K562 (cell line): ENCODE measurements around the gene SCPEP1. TPM values are rescaled to one million over a fixed set of nuclear protein-coding genes. Genes with fewer than 3 reads are reported as not detected.
A peak's percentile ranks its signal among the peaks of the same experiment; 100 is the strongest.

Experiments used
- ATF1 ChIP-seq, 2 experiments: fragments of 450-650 bp in 1 of 2; IDR thresholded peaks; 2 replicates each; pipeline ENCODE4 v1.6.1; 2016; ENCODE audit warnings: missing compliant biosample characterization in 1 of 2, missing genetic modification characterization in 1 of 2
- BACH1 ChIP-seq: fragments of 200-800 bp; sonication (Bioruptor generic); IDR thresholded peaks from 2 replicates; pipeline ENCODE4 v1.6.1; 2016; ENCODE audit warnings: missing genetic modification characterization, missing compliant biosample characterization
- DDX20 ChIP-seq: fragments of 450-650 bp; IDR thresholded peaks from 2 replicates; pipeline ENCODE4 v1.6.1; 2016; ENCODE audit warnings: missing genetic modification characterization, low read depth, mild to moderate bottlenecking, missing compliant biosample characterization, moderate library complexity
- MAFG ChIP-seq: fragments of 450-650 bp; conservative IDR thresholded peaks from 2 replicates; pipeline ENCODE4 v1.6.1; 2016; ENCODE audit warnings: missing genetic modification characterization, missing compliant biosample characterization
- MCM2 ChIP-seq: fragments of 450-650 bp; IDR thresholded peaks from 2 replicates; pipeline ENCODE4 v1.6.1; 2017; ENCODE audit warnings: low read depth, mild to moderate bottlenecking
- NFXL1 ChIP-seq: fragments of 450-650 bp; formaldehyde crosslinking; IDR thresholded peaks from 2 replicates; pipeline ENCODE4 v1.4.0; 2021; ENCODE audit warnings: mild to moderate bottlenecking
- PCBP2 ChIP-seq: fragments of 200-400 bp; formaldehyde crosslinking; IDR thresholded peaks from 2 replicates; pipeline ENCODE4 v1.6.1; 2018; ENCODE audit warnings: low read length, low read depth, mild to moderate bottlenecking, moderate library complexity; ENCODE audit not compliant: poor library complexity, severe bottlenecking
- PML ChIP-seq: IDR thresholded peaks from 2 replicates; pipeline ENCODE4 v1.6.1; 2012; ENCODE audit warnings: low read length, inconsistent platforms
- POU5F1 ChIP-seq: fragments of 150-350 bp; IDR thresholded peaks from 2 replicates; pipeline ENCODE4 v1.6.1; 2014; ENCODE audit warnings: borderline replicate concordance, low read length, low read depth, mild to moderate bottlenecking; ENCODE audit not compliant: partially characterized antibody
- PRPF4 ChIP-seq: fragments of 200-400 bp; formaldehyde crosslinking; IDR thresholded peaks from one replicate; pipeline ENCODE4 v1.6.1; 2017; ENCODE audit warnings: low read length, low read depth, mild to moderate bottlenecking; ENCODE audit not compliant: insufficient read depth, poor library complexity, severe bottlenecking
- SREBF1 ChIP-seq: fragments of 150-350 bp; IDR thresholded peaks from 2 replicates; pipeline ENCODE4 v1.6.1; 2014; ENCODE audit warnings: antibody characterized with exemption, low read depth, low read length, borderline replicate concordance
- TCF7L2 ChIP-seq: fragments of 150-350 bp; IDR thresholded peaks from 2 replicates; pipeline ENCODE4 v1.6.1; 2016; ENCODE audit warnings: low read depth, mild to moderate bottlenecking, low read length, moderate library complexity
- polyA plus RNA-seq, 8 experiments: library from polyadenylated mRNA; depleted of rRNA in 4 of 8; stranded (reverse) in 5 of 8; unstranded in 3 of 8; fragments of >200 nt; fragmentation: Nextera tagmentation in 2 of 8; fragmentation: Illumina TruSeq in 1 of 8; extraction: Ambion mirVana in 2 of 8; extraction: Trizol in 1 of 8; gene quantifications; 2 replicates each; pipeline versions ENCODE4 v1.2.1 to v1.2.3, GENCODE V29; 2011 to 2014; ENCODE audit warnings: inconsistent platforms in 1 of 8, missing spikeins in 1 of 8
- total RNA-seq, 7 experiments: library from RNA; depleted of rRNA in 6 of 7; stranded (reverse); fragments of >200 nt in 6 of 7; fragmentation: Illumina TruSeq in 2 of 7; extraction: Trizol in 2 of 7; gene quantifications; 2 replicates each; pipeline versions ENCODE4 v1.2.1 to v1.2.3, GENCODE V29; 2011 to 2021; ENCODE audit warnings: low replicate concordance in 1 of 7
- TF ChIP-seq, protein P1 (sequence below): fragments of 250-450 bp; sonication (Bioruptor Pico); IDR thresholded peaks from 2 replicates; pipeline ENCODE4 v1.8.0; 2021; ENCODE audit warnings: borderline replicate concordance, mild to moderate bottlenecking, moderate library complexity; ENCODE audit not compliant: poor library complexity, severe bottlenecking
- TF ChIP-seq, protein P2 (sequence below): sonication (generic); formaldehyde crosslinking; IDR thresholded peaks from 2 replicates; pipeline ENCODE4 v1.8.0; 2023; ENCODE audit warnings: missing genetic modification reagents, mild to moderate bottlenecking, borderline replicate concordance
- TF ChIP-seq, protein P3 (sequence below): fragments of 250-450 bp; sonication (Bioruptor Pico); IDR thresholded peaks from 2 replicates; pipeline ENCODE4 v1.5.1; 2021; ENCODE audit warnings: mild to moderate bottlenecking
- TF ChIP-seq, protein P4 (sequence below): sonication (generic); IDR thresholded peaks from 2 replicates; pipeline ENCODE4 v1.6.1; 2016
- TF ChIP-seq, protein P5 (sequence below), 2 experiments: fragments of 450-650 bp in 1 of 2; sonication (generic) in 1 of 2; formaldehyde crosslinking in 1 of 2; IDR thresholded peaks in 1 of 2; conservative IDR thresholded peaks in 1 of 2; 2 replicates each; pipeline versions ENCODE4 v1.6.1 to v1.8.1; 2016 to 2023; ENCODE audit warnings: mild to moderate bottlenecking in 2 of 2, moderate library complexity in 2 of 2, inconsistent platforms in 1 of 2, missing genetic modification reagents in 1 of 2

SCPEP1 gene
- total and polyA plus RNA-seq, 9 of the 15 experiments (the other 6 are each of a cell fraction or from before 2014, with no cell fraction given): 5.1 to 14.8 (median 7.2) TPM

DNA sequence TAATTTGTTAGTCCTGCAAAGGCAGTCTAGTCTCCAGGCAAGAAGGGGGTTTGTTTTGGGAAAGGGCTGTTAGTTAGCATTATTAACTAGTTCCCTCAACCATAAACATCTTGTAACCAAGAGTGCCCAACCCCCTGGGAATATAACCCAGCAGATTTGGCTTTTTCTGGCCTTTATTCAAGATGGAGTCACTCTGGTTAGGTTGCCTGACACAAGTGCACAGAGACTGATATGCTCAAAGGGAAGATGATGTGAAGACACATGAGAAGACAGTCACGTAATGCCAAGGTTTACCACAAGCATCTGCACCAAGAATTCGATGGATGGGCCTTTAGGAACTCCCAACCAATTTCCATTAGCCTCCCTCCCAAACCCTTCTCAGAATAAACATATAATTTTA lies 3.9 kb upstream of the SCPEP1 start (continued):
- TF ChIP-seq, protein P1, sequence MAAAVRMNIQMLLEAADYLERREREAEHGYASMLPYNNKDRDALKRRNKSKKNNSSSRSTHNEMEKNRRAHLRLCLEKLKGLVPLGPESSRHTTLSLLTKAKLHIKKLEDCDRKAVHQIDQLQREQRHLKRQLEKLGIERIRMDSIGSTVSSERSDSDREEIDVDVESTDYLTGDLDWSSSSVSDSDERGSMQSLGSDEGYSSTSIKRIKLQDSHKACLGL (CRISPR knock-in tag): no peak
- TF ChIP-seq NFXL1 (CRISPR knock-in tag) (no peak), BACH1 (tag) (peak; percentile 55; the same call in 1 of the 2 replicates), ATF1 (CRISPR knock-in tag; IDR thresholded peaks at IDR 0.05) (no peak), ATF1 (tag; IDR thresholded peaks at IDR 0.05) (no peak), MAFG (tag) (no peak), MCM2 (no peak), PRPF4 (no peak), PCBP2 (no peak), DDX20 (tag) (peak; percentile 73; the same call in 1 of the 2 replicates), SREBF1 (no peak), TCF7L2 (no peak), PML (no peak), POU5F1 (no peak)
- TF ChIP-seq, protein P2, sequence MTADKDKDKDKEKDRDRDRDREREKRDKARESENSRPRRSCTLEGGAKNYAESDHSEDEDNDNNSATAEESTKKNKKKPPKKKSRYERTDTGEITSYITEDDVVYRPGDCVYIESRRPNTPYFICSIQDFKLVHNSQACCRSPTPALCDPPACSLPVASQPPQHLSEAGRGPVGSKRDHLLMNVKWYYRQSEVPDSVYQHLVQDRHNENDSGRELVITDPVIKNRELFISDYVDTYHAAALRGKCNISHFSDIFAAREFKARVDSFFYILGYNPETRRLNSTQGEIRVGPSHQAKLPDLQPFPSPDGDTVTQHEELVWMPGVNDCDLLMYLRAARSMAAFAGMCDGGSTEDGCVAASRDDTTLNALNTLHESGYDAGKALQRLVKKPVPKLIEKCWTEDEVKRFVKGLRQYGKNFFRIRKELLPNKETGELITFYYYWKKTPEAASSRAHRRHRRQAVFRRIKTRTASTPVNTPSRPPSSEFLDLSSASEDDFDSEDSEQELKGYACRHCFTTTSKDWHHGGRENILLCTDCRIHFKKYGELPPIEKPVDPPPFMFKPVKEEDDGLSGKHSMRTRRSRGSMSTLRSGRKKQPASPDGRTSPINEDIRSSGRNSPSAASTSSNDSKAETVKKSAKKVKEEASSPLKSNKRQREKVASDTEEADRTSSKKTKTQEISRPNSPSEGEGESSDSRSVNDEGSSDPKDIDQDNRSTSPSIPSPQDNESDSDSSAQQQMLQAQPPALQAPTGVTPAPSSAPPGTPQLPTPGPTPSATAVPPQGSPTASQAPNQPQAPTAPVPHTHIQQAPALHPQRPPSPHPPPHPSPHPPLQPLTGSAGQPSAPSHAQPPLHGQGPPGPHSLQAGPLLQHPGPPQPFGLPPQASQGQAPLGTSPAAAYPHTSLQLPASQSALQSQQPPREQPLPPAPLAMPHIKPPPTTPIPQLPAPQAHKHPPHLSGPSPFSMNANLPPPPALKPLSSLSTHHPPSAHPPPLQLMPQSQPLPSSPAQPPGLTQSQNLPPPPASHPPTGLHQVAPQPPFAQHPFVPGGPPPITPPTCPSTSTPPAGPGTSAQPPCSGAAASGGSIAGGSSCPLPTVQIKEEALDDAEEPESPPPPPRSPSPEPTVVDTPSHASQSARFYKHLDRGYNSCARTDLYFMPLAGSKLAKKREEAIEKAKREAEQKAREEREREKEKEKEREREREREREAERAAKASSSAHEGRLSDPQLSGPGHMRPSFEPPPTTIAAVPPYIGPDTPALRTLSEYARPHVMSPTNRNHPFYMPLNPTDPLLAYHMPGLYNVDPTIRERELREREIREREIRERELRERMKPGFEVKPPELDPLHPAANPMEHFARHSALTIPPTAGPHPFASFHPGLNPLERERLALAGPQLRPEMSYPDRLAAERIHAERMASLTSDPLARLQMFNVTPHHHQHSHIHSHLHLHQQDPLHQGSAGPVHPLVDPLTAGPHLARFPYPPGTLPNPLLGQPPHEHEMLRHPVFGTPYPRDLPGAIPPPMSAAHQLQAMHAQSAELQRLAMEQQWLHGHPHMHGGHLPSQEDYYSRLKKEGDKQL: no peak
- TF ChIP-seq, protein P3, sequence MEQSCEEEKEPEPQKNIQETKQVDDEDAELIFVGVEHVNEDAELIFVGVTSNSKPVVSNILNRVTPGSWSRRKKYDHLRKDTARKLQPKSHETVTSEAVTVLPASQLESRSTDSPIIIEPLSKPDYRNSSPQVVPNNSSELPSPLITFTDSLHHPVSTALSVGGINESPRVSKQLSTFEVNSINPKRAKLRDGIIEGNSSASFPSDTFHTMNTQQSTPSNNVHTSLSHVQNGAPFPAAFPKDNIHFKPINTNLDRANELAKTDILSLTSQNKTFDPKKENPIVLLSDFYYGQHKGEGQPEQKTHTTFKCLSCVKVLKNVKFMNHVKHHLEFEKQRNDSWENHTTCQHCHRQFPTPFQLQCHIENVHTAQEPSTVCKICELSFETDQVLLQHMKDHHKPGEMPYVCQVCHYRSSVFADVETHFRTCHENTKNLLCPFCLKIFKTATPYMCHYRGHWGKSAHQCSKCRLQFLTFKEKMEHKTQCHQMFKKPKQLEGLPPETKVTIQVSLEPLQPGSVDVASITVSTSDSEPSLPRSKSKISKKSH (CRISPR knock-in tag): no peak
- TF ChIP-seq, protein P4, sequence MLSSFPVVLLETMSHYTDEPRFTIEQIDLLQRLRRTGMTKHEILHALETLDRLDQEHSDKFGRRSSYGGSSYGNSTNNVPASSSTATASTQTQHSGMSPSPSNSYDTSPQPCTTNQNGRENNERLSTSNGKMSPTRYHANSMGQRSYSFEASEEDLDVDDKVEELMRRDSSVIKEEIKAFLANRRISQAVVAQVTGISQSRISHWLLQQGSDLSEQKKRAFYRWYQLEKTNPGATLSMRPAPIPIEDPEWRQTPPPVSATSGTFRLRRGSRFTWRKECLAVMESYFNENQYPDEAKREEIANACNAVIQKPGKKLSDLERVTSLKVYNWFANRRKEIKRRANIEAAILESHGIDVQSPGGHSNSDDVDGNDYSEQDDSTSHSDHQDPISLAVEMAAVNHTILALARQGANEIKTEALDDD: peak; percentile 11; the same call in 1 of the 2 replicates
- TF ChIP-seq, protein P5, sequence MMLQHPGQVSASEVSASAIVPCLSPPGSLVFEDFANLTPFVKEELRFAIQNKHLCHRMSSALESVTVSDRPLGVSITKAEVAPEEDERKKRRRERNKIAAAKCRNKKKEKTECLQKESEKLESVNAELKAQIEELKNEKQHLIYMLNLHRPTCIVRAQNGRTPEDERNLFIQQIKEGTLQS (IDR thresholded peaks at IDR 0.05): no peak
- TF ChIP-seq, protein P5 (CRISPR knock-in tag; conservative IDR thresholded peaks at IDR 0.05): no peak
